GM18909 (cell line): ENCODE results near the gene TET2.

Source experiments
- ATAC-seq: cut with Tn5 transposase; IDR thresholded peaks from one replicate; pipeline ENCODE4 v1.9.1; 2021; ENCODE audit warnings: mild to moderate bottlenecking; ENCODE audit not compliant: unreplicated experiment, poor library complexity

TET2 gene

GRCh38 chr4:105215609-105216313 lies 69.1 kb downstream of the TET2 start:
- peak; percentile 52 for ATAC-seq

DNA sequence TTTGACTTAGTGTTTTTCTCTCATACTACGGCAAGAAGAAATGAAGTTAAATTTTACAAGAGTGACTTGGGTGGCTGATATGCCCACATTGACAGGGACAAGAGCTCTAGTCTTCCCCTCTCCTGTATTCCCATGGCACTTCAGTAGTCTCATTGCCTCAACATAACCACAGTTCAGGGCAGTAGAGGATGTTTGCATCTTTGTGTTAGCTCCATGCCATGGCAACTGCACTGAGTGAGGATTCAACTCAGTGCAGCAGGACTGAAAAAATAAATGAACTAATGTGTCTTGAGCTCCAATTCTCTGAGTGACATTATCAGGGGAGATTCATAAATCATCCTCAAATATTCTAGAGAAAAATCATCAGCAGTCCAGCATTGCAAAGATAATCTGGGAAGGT lies 78.8 kb downstream of the TET2 start:
- ATAC-seq: no peak

- ATAC-seq: no peak
These were observed 80.4 kb downstream of the TET2 start for GRCh38 chr4:105227054-105227453.

- no peak for ATAC-seq
These were observed 83.6 kb downstream of the TET2 start for GRCh38 chr4:105230287-105230686.

- no peak for ATAC-seq
These were observed 85.7 kb downstream of the TET2 start for GRCh38 chr4:105232374-105232773.

DNA sequence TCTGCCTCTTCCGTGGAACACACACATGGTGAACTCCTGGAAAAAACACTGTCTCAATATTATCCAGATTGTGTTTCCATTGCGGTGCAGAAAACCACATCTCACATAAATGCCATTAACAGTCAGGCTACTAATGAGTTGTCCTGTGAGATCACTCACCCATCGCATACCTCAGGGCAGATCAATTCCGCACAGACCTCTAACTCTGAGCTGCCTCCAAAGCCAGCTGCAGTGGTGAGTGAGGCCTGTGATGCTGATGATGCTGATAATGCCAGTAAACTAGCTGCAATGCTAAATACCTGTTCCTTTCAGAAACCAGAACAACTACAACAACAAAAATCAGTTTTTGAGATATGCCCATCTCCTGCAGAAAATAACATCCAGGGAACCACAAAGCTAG lies 87.9 kb downstream of the TET2 start:
- ATAC-seq: no peak

DNA sequence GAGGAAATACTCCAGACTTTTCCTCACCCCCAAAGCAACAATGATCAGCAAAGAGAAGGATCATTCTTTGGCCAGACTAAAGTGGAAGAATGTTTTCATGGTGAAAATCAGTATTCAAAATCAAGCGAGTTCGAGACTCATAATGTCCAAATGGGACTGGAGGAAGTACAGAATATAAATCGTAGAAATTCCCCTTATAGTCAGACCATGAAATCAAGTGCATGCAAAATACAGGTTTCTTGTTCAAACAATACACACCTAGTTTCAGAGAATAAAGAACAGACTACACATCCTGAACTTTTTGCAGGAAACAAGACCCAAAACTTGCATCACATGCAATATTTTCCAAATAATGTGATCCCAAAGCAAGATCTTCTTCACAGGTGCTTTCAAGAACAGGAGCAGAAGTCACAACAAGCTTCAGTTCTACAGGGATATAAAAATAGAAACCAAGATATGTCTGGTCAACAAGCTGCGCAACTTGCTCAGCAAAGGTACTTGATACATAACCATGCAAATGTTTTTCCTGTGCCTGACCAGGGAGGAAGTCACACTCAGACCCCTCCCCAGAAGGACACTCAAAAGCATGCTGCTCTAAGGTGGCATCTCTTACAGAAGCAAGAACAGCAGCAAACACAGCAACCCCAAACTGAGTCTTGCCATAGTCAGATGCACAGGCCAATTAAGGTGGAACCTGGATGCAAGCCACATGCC lies 89.7 kb downstream of the TET2 start:
- ATAC-seq: peak; percentile 94

GRCh38 chr4:105236916-105237311 lies 90.2 kb downstream of the TET2 start:
- peak; percentile 27 for ATAC-seq

DNA sequence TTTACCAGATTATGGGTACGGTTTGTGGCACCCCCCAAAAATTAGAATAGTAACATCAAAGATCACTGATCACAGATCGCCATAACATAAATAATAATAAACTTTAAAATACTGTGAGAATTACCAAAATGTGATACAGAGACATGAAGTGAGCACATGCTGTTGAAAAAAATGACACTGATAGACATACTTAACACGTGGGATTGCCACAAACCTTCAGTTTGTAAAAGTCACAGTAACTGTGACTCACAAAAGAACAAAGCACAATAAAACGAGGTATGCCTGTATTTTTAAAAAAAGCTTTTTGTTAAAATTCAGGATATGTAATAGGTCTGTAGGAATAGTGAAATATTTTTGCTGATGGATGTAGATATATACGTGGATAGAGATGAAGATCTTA lies 93.4 kb downstream of the TET2 start:
- ATAC-seq: no peak

GRCh38 chr4:105241451-105241850 lies 94.8 kb downstream of the TET2 start:
- no peak for ATAC-seq

GRCh38 chr4:105243446-105243845 lies 96.8 kb downstream of the TET2 start:
- ATAC-seq: no peak

DNA sequence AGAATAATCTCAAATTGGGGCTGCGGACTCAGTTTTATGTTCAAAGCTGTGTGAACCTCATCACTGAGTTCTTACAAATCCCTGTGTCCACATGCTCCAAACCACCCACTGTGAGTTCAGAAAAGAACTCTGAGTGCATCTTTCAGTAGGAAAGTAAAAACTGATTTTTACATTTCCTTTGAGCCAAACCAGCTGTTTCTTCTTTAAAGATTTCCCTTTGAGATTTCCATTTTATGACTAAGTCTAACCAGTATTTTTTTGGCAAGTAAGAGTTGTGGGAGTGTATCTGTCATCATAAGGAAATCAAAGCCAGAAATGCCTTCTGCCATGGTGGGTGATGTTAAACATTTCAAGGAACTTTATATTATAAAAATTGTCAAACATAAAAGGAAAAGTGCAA lies 100.0 kb downstream of the TET2 start:
- no peak for ATAC-seq

- ATAC-seq: no peak
These were observed 101.9 kb downstream of the TET2 start for GRCh38 chr4:105248613-105249012.

GRCh38 chr4:105257817-105258495 lies 111.3 kb downstream of the TET2 start:
- no peak for ATAC-seq

DNA sequence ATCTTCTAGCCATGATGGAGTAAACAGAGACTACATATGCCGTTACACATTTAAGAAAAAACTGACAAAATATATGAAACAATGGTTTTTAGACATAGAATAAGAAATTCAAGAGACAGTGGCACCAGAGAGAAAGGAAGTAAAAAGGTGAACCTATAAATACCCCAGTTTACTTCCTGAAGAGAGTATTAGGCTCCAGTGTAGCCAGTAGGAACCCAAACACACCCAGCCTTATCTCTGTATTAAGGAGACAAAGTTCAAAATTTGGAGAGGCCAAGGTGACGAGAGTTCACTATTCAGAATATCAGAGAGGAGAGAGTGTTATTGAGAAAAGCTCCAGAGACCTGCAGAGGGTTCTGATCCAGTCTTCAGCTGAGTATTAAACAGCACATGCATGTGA lies 119.0 kb downstream of the TET2 start:
- ATAC-seq: no peak

DNA sequence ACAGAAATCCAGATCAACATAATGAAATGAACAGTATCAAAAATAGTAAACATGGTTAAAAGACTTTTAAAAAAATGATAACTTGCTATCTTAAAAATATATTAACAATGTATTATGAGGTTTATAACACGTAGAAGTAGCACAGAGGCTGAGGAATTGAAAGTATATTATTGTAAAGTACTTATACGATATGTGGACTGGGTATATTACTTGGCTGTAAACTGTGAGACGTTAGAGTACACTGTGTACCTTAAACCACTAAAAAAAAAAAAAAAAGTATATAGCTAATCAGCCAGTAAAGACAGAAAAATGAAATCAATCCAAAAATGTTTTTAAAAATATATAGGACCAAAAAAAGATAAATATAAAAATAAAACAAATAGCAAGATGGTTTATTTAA lies 120.6 kb downstream of the TET2 start:
- ATAC-seq: no peak

DNA sequence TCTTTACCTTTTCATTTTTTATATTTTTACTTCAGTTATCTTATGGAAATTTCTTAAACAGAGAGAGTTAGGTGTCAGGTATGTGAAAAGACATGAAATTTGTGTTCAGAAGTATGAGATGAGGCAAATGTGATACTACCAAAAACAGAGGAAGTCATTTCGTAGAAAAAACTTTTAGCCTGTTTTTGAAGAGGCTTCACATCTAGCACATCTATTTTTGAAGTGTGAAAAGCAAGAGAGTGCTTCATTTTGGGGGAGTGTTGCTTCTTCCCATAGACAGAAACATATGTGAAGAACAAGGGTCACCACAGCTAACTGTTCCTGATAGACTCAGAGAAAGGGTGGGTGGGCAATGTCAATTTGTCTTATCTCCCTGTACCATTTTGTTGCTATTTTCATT lies 125.3 kb downstream of the TET2 start:
- no peak for ATAC-seq

DNA sequence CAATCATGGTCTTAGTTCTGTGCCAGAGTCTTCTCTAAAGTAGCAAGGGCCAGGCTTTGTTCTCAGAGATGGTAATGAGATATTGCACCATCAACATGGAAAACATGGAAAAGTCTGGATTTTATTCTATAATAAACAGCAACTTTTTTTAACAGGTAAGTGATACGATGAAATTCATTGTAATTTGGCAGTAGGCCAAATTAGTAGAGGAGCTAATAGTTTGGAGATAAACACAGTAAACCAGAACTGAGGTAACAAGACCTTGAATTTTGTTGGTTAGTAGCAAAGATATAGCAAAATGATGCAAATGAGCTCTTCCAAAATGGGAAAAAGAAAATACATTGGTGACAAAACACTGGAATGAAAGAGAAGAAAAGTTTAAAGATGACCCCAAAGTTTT lies 126.6 kb downstream of the TET2 start:
- no peak for ATAC-seq

DNA sequence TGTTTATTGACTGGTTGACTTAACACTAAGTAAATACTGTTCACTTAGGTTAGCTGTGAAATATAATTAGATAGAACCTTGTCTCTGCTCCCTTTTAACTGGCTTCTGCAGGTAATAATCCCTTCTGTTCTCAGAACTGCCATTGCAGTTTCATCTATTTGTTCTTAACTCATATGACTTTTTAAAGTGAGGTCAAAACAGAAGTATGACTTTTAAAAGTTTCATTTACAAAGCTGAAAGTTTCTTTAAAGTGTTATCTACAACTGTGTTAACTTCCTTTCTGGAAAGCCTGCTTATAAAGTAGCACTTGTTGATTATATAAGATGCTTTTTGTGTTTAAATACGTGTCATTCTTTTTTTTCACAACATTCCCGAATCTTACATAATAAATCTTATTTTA lies 127.4 kb downstream of the TET2 start:
- no peak for ATAC-seq

DNA sequence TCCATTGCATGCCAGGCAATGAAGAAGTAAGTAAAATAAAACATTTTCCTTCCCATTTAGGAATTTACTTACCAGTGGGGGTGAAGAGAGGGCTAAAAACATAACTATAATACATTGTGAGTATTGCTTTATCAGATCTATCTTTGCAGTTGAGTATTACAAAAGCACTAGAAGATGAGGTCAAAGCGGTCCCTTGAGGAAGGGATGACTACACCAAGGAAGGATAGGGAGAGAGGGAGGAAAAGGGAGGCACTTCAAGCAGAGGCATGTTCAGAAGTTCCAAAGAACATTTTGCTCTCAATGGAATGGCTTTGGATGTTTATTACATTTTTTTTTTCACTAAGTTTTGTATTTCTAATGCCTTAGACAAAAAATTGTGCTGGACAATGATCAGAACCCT lies 127.8 kb downstream of the TET2 start:
- no peak for ATAC-seq

- ATAC-seq: no peak
These were observed 129.9 kb downstream of the TET2 start for GRCh38 chr4:105276361-105277104.
